Subcutaneous abdominal adipose tissue (tissue), 5 donors: ENCODE data around the gene CSF2RB.

Experiments used
- H3K27ac ChIP-seq: one replicate; pipeline ENCODE4 v1.7.0; 2013; ENCODE audit warnings: low read depth, mild to moderate bottlenecking, inconsistent platforms, low read length, moderate library complexity
- H3K27me3 ChIP-seq, 5 donors: one replicate each; pipeline ENCODE4 v1.7.0; 2013; ENCODE audit warnings: low read length in 5 of 5, inconsistent platforms in 1 of 5; ENCODE audit not compliant: control insufficient read depth in 5 of 5, insufficient read depth in 4 of 5
- H3K36me3 ChIP-seq, 5 donors: one replicate each; pipeline ENCODE4 v1.7.0; 2013; ENCODE audit warnings: low read length in 5 of 5; ENCODE audit not compliant: control insufficient read depth in 5 of 5, insufficient read depth in 5 of 5
- H3K4me1 ChIP-seq, 5 donors: one replicate each; pipeline ENCODE4 v1.7.0; 2013; ENCODE audit warnings: low read length in 5 of 5, mild to moderate bottlenecking in 3 of 5, moderate library complexity in 1 of 5; ENCODE audit not compliant: control insufficient read depth in 5 of 5, insufficient read depth in 5 of 5
- H3K4me3 ChIP-seq, 5 donors: one replicate each; pipeline ENCODE4 v1.7.0; 2013; ENCODE audit warnings: low read length in 5 of 5, low read depth in 1 of 5
- H3K9ac ChIP-seq, 5 donors: one replicate each; pipeline ENCODE4 v1.7.0; 2013; ENCODE audit warnings: low read length in 5 of 5, mild to moderate bottlenecking in 4 of 5, moderate library complexity in 3 of 5
- H3K9me3 ChIP-seq, 5 donors: one replicate each; pipeline ENCODE4 v1.7.0; 2013; ENCODE audit warnings: low read length in 5 of 5; ENCODE audit not compliant: control insufficient read depth in 5 of 5
- donor health status: healthy.
- donor health status: healthy.
- donor health status: healthy.
- donor health status: healthy.
- donor health status: healthy.

Gene CSF2RB

GRCh38 chr22:36900880-36901279 lies 12.5 kb upstream of the CSF2RB start:
- H3K36me3 ChIP-seq: no peaks in the 10 kb centered on the region
- peaks cover 0 to 21% (median 13%) of the 10 kb centered on the region in 5 donors for H3K9me3 ChIP-seq
- no peak overlapping the region for H3K4me3 ChIP-seq
- no peaks in the 10 kb centered on the region for H3K4me1 ChIP-seq
- no peak overlapping the region for H3K27ac ChIP-seq
- H3K9ac ChIP-seq: no peak overlapping the region
- peaks cover 0 to 24% (median 17%) of the 10 kb centered on the region in 5 donors for H3K27me3 ChIP-seq

DNA sequence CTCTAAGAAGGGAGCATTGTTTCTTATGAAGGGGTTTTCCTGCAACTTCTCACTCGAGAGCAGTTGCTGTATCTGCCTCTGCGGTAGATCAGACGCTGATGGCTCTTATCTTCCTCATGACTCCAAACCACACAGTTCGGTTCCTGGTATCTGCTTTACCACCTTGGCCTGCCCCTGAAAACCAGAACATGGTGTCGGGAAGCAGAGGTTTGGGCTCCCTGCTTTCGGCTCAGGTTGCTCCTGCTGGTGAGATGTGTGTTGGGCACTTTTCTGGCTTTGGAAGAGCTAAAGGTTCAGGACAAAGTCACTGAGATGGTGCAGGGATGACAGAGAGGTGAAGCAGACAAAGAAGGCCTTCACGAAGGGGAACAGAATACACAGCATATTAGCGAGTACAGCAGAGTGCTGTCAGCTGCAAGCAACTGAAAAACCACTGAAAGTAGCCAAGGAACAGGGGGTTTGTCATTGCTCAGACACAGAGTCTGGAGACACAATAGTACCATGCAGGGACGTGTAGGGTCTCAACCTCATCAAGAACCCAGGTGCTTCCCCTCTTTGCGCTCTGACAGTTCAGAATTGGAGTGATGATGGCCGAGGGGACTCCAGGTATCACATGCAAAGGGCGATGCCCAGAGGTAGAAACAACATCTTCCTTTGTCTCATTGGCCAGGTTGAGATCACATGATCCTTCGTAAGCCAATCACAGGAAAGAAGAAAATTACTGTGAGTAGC lies 11.9 kb upstream of the CSF2RB start:
- no peaks in the 10 kb centered on the region for H3K36me3 ChIP-seq
- H3K4me3 ChIP-seq: no peak overlapping the region
- no peaks in the 10 kb centered on the region for H3K4me1 ChIP-seq
- H3K9me3 ChIP-seq: peaks cover 0 to 20% (median 13%) of the 10 kb centered on the region in 5 donors
- no peak overlapping the region for H3K9ac ChIP-seq
- H3K27me3 ChIP-seq: peaks cover 0 to 24% (median 17%) of the 10 kb centered on the region in 5 donors
- no peak overlapping the region for H3K27ac ChIP-seq

- no peak overlapping the region for H3K27ac ChIP-seq
- no peak overlapping the region for H3K4me3 ChIP-seq
- H3K27me3 ChIP-seq: peaks cover 0 to 24% (median 17%) of the 10 kb centered on the region in 5 donors
- no peaks in the 10 kb centered on the region for H3K36me3 ChIP-seq
- H3K4me1 ChIP-seq: no peaks in the 10 kb centered on the region
- H3K9ac ChIP-seq: no peak overlapping the region
- peaks cover 0 to 20% (median 13%) of the 10 kb centered on the region in 5 donors for H3K9me3 ChIP-seq
Measured at GRCh38 chr22:36902143-36902926, 11.1 kb upstream of the CSF2RB start.

DNA sequence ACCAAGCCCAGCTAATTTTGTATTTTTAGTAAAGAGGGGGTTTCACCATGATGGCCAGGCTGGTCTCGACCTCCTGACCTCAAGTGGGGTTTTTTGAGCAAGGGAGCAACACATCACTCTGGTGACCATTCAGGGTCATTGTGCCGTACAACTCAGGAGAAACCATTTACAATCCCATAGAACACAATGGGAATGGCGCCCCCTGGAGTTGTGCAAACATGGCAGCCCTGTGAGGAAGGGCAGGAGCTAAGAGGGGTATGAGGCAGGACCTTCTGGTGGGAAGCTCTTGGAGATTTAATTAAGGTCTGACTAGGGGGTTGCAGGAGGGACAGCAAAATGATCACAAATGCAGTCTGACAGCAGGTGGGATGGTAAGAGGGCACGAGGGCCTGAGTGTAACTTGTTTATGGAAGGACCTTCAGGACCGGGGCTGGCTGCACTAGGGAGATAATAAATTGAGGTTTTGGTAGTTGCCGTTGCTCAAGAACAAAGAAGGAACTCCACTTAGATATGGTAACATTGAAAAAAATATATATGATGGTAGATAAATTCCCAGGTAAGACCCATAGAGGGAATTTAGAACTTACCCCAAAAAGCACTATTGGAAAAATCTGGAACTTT lies 9.1 kb upstream of the CSF2RB start:
- Histone ChIP-seq H3K4me3 (no peak overlapping the region), H3K9ac (no peak overlapping the region), H3K36me3 (no peaks in the 10 kb centered on the region), H3K4me1 (no peaks in the 10 kb centered on the region), H3K9me3 (peaks cover 0 to 13% (median 7%) of the 10 kb centered on the region in 5 donors), H3K27me3 (peaks cover 0 to 18% (median 15%) of the 10 kb centered on the region in 5 donors), H3K27ac (no peak overlapping the region)

DNA sequence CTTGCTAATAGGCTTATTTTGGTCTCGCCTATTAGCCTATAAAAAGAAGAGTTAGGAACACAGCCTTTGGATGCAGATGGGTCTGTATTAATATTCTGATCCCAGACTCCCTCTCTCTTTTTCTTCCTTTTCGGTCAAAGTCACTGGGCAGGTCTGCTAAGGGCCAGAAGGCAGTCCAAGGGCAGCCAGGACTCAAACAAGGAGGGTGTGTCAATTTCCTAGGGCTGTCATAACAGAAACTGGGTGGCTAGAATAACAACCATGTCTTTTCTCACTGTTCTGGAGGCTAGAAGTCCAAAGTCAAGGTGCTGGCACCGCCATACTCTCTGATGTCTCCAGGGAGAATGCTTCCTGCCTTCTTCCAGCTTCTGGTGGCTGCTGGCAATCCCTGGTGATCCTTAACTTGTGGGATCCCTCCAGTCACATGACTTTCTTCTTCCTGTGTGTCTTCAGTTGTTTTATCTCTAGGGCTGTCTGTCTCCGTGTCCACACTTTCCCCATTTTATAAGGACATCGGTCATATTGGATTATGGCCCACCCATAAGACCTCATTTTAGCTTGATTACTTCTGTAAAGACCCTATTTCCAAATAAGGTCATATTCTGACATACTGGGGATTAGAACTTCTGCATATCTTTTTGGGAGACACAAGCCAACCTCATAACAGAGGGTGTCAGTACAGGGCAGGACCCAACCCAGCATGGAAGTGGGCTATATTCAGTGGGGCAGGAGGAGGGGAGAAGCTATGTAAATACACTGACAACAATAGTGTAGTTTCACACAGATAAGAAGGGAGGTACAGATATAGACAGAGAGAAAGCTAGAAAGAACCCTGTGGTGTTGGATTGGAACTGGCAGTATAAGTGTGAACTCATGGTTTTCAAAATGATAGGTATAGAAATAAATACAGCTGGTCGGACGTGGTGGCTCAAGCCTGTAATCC lies 5.9 kb upstream of the CSF2RB start:
- Histone ChIP-seq H3K4me1 (peaks cover 0 to 5% (median 3%) of the 10 kb centered on the region in 5 donors), H3K9me3 (peaks cover 0 to under 1% (median under 1%) of the 10 kb centered on the region in 5 donors), H3K27me3 (peaks cover 0 to 8% (median 5%) of the 10 kb centered on the region in 5 donors), H3K36me3 (no peaks in the 10 kb centered on the region), H3K27ac (no peak overlapping the region), H3K4me3 (no peak overlapping the region), H3K9ac (no peak overlapping the region)

DNA sequence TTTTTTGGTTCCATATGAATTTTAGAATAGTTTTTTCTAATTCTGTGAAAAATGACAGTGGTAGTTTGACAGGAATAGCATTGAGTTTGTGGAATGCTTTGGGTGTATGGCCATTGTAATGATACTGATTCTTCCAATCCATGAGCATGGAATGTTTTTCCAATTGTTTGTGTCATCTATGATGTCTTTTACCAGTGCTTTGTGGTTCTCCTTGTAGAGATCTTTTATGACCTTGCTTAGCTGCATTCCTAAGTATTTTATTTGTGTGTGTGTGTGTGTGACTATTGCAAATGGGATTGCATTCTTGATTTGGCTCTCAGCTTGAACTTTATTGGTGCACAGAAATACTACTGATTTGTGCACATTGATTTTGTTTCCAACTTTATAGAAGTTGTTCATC lies 3.0 kb upstream of the CSF2RB start:
- H3K27ac ChIP-seq: no peak overlapping the region
- no peaks in the 10 kb centered on the region for H3K36me3 ChIP-seq
- H3K4me3 ChIP-seq: no peak overlapping the region
- H3K27me3 ChIP-seq: peaks cover 0 to 7% (median 4%) of the 10 kb centered on the region in 5 donors
- no peak overlapping the region for H3K9ac ChIP-seq
- peaks cover 0 to 15% (median 4%) of the 10 kb centered on the region in 5 donors for H3K4me1 ChIP-seq
- H3K9me3 ChIP-seq: no peaks in the 10 kb centered on the region

GRCh38 chr22:36911887-36912661 lies 1.4 kb upstream of the CSF2RB start:
- no peak overlapping the region for H3K9ac ChIP-seq
- no peaks in the 10 kb centered on the region for H3K36me3 ChIP-seq
- peaks cover 0 to 15% (median 4%) of the 10 kb centered on the region in 5 donors for H3K4me1 ChIP-seq
- peaks cover 0 to 7% (median 3%) of the 10 kb centered on the region in 5 donors for H3K27me3 ChIP-seq
- H3K27ac ChIP-seq: no peak overlapping the region
- no peak overlapping the region for H3K4me3 ChIP-seq
- H3K9me3 ChIP-seq: no peaks in the 10 kb centered on the region

- Histone ChIP-seq H3K27ac (peak overlapping the region; percentile 46), H3K4me3 (peak overlapping the region in 2 of 5 donors; percentile 60 to 68)
Measured at GRCh38 chr22:36912694-36913426, 568 bp upstream of the CSF2RB start.

More at GRCh38 chr22:36912694-36913426, 568 bp upstream of the CSF2RB start:
- Histone ChIP-seq H3K36me3 (no peaks in the 10 kb centered on the region), H3K9ac (peak overlapping the region in 1 of 5 donors; percentile 0), H3K9me3 (no peaks in the 10 kb centered on the region), H3K4me1 (peaks cover 0 to 15% (median 4%) of the 10 kb centered on the region in 5 donors), H3K27me3 (peaks cover 0 to 7% (median 3%) of the 10 kb centered on the region in 5 donors)
